Natural killer cell (primary cell): Measurements from ENCODE around the gene PELO. TPM values are rescaled to one million over a fixed set of nuclear protein-coding genes. Genes with fewer than 3 reads are reported as not detected.

Source experiments
- ATAC-seq, 3 donors: fragments of 150-1000 bp in 2 of 3; fragments of 200-7000 bp in 1 of 3; cut with Tn5 transposase; 1 replicate in 1 of 3; 2 replicates in 2 of 3; pipeline ENCODE4 v1.10.0; 2021; ENCODE audit warnings: mild to moderate bottlenecking in 2 of 3, moderate library complexity in 2 of 3
- DNase-seq, 2 donors: peaks; one replicate each; pipeline versions ENCODE4 v3.0.0 to v3.0.0-alpha.2; 2013 to 2021; ENCODE audit warnings: mixed read lengths in 1 of 2
- H3K27ac ChIP-seq: one replicate; pipeline ENCODE4 v1.5.1; 2013; ENCODE audit warnings: mild to moderate bottlenecking, low read length
- H3K27me3 ChIP-seq: one replicate; pipeline ENCODE4 v1.6.1; 2013; ENCODE audit warnings: low read length; ENCODE audit not compliant: control insufficient read depth, insufficient read depth
- H3K36me3 ChIP-seq: one replicate; pipeline ENCODE4 v1.6.1; 2013; ENCODE audit warnings: low read length; ENCODE audit not compliant: control insufficient read depth, insufficient read depth
- H3K4me1 ChIP-seq: one replicate; pipeline ENCODE4 v1.6.1; 2013; ENCODE audit warnings: low read length; ENCODE audit not compliant: control insufficient read depth, insufficient read depth
- H3K4me3 ChIP-seq: one replicate; pipeline ENCODE4 v1.5.1; 2013; ENCODE audit warnings: low read length
- H3K9me3 ChIP-seq: one replicate; pipeline ENCODE4 v1.6.1; 2013; ENCODE audit warnings: low read length; ENCODE audit not compliant: control insufficient read depth, insufficient read depth
- H3K27ac Mint-ChIP-seq, 2 donors: one replicate each; pipeline ENCODE4 v1.8.0; 2022; ENCODE audit warnings: mild to moderate bottlenecking in 2 of 2, mixed read lengths in 2 of 2, moderate library complexity in 1 of 2
- H3K27me3 Mint-ChIP-seq, 2 donors: one replicate each; pipeline ENCODE4 v1.8.0; 2022; ENCODE audit warnings: low read depth in 2 of 2, mixed read lengths in 2 of 2
- H3K36me3 Mint-ChIP-seq: one replicate; pipeline ENCODE4 v1.8.0; 2022; ENCODE audit warnings: mixed read lengths
- H3K4me1 Mint-ChIP-seq, 2 donors: one replicate each; pipeline ENCODE4 v1.8.0; 2022; ENCODE audit warnings: mixed read lengths in 2 of 2
- H3K4me3 Mint-ChIP-seq: one replicate; pipeline ENCODE4 v1.8.0; 2022; ENCODE audit warnings: mild to moderate bottlenecking, moderate library complexity, mixed read lengths
- H3K9me3 Mint-ChIP-seq, 2 donors: one replicate each; pipeline ENCODE4 v1.8.0; 2022; ENCODE audit warnings: mixed read lengths in 2 of 2
- WGBS: methylation state at CpG from one replicate; pipeline ENCODE4 v1.1.7; 2013; ENCODE audit warnings: missing lambda C conversion rate; ENCODE audit not compliant: insufficient coverage; 5-methylcytosine and 5-hydroxymethylcytosine counted together
- intact Hi-C: fragments of 100-400 bp; cut with micrococcal nuclease; formaldehyde crosslinking; loops from one replicate; pipeline ENCODE4 v1.14.2; 2022
- total RNA-seq, 4 donors: library from RNA; stranded (reverse); fragments of 120-200 nt in 1 of 4; gene quantifications; one replicate each; pipeline versions ENCODE4 v1.2.3 to v1.2.4, GENCODE V29; 2013 to 2022
- TF ChIP-seq, protein P1 (sequence below): fragments of 200-600 bp; IDR thresholded peaks from one replicate; pipeline ENCODE4 v1.8.0; 2022; ENCODE audit warnings: antibody characterized with exemption

PELO gene
- total RNA-seq, 3 donors from 2014 or later (not counting 1 experiment from before 2014, with no cell fraction given) = 2.6 to 3.9 (median 3.7) TPM

- no peaks in the 10 kb centered on the region for H3K27me3 ChIP-seq
- H3K4me3 Mint-ChIP-seq = no peak overlapping the region
- peaks cover 5 to 26% of the 10 kb centered on the region in 2 donors for H3K27me3 Mint-ChIP-seq
- H3K36me3 Mint-ChIP-seq = no peaks in the 10 kb centered on the region
- H3K4me1 ChIP-seq = peaks cover 12% of the 10 kb centered on the region
- H3K9me3 Mint-ChIP-seq = no peaks in the 10 kb centered on the region
- TF ChIP-seq, protein P1, sequence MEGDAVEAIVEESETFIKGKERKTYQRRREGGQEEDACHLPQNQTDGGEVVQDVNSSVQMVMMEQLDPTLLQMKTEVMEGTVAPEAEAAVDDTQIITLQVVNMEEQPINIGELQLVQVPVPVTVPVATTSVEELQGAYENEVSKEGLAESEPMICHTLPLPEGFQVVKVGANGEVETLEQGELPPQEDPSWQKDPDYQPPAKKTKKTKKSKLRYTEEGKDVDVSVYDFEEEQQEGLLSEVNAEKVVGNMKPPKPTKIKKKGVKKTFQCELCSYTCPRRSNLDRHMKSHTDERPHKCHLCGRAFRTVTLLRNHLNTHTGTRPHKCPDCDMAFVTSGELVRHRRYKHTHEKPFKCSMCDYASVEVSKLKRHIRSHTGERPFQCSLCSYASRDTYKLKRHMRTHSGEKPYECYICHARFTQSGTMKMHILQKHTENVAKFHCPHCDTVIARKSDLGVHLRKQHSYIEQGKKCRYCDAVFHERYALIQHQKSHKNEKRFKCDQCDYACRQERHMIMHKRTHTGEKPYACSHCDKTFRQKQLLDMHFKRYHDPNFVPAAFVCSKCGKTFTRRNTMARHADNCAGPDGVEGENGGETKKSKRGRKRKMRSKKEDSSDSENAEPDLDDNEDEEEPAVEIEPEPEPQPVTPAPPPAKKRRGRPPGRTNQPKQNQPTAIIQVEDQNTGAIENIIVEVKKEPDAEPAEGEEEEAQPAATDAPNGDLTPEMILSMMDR = no peak
- H3K27ac Mint-ChIP-seq = no peak overlapping the region
- H3K27ac ChIP-seq = no peak overlapping the region
- H3K4me1 Mint-ChIP-seq = peaks cover 34 to 43% of the 10 kb centered on the region in 2 donors
- intact Hi-C loops = no loop called here
- H3K36me3 ChIP-seq = no peaks in the 10 kb centered on the region
- no peak overlapping the region for H3K4me3 ChIP-seq
- DNase-seq (no peak), ATAC-seq (no peak)
- no peaks in the 10 kb centered on the region for H3K9me3 ChIP-seq
Observed at GRCh38 chr5:52772668-52773067, 15.0 kb upstream of the PELO start.

- H3K4me3 ChIP-seq = no peak overlapping the region
- H3K9me3 ChIP-seq = no peaks in the 10 kb centered on the region
- H3K27ac Mint-ChIP-seq = no peak overlapping the region
- H3K4me1 ChIP-seq = peaks cover 12% of the 10 kb centered on the region
- intact Hi-C loops = no loop called here
- H3K27ac ChIP-seq = no peak overlapping the region
- H3K36me3 ChIP-seq = no peaks in the 10 kb centered on the region
- H3K27me3 ChIP-seq = no peaks in the 10 kb centered on the region
- no peaks in the 10 kb centered on the region for H3K36me3 Mint-ChIP-seq
- peaks cover 8 to 27% of the 10 kb centered on the region in 2 donors for H3K27me3 Mint-ChIP-seq
- DNase-seq (no peak), ATAC-seq (no peak)
- WGBS = 80% methylated on average over 1 of the region's 2 CpGs
- TF ChIP-seq, protein P1 = no peak
- H3K9me3 Mint-ChIP-seq = no peaks in the 10 kb centered on the region
- H3K4me3 Mint-ChIP-seq = no peak overlapping the region
- peaks cover 34 to 43% of the 10 kb centered on the region in 2 donors for H3K4me1 Mint-ChIP-seq
Observed at GRCh38 chr5:52773342-52773741, 14.4 kb upstream of the PELO start.

DNA sequence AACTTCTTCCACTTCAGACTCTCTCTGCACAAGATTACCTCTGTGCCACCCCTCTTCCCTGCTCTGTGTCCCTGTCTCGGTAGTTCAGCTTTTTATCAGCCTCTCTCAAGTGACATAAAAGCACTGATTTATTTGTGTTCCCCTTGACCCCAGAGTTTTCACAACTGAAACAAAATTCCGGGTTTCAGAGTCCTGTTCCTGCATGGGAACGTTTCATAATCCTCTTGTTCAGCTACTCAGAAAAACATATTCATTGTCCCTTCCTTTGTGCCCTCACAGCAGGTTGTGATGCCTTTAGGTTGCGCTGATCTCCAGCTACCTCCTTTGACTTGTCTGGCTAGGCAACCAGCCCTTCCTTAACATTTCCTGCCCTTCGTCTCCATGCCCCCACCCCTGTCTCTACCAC lies 13.7 kb upstream of the PELO start:
- Mint-ChIP-seq H3K27ac (no peak overlapping the region), H3K4me1 (peaks cover 34 to 43% of the 10 kb centered on the region in 2 donors), H3K36me3 (no peaks in the 10 kb centered on the region), H3K27me3 (peaks cover 8 to 34% of the 10 kb centered on the region in 2 donors), H3K9me3 (no peaks in the 10 kb centered on the region), H3K4me3 (no peak overlapping the region)
- intact Hi-C loops = no loop called here
- H3K9me3 ChIP-seq = no peaks in the 10 kb centered on the region
- no peak for ATAC-seq
- WGBS = 51% methylated on average over 5 of the region's 5 CpGs
- peak in 1 of 2 donors; percentile 20 for DNase-seq
- peaks cover 12% of the 10 kb centered on the region for H3K4me1 ChIP-seq
- no peaks in the 10 kb centered on the region for H3K27me3 ChIP-seq
- H3K36me3 ChIP-seq = no peaks in the 10 kb centered on the region
- H3K4me3 ChIP-seq = no peak overlapping the region
- no peak overlapping the region for H3K27ac ChIP-seq
- TF ChIP-seq, protein P1 = no peak

GRCh38 chr5:52776116-52776515 lies 11.6 kb upstream of the PELO start:
- Mint-ChIP-seq H3K36me3 (no peaks in the 10 kb centered on the region), H3K27ac (peak overlapping the region in 1 of 2 donors; percentile 74), H3K4me1 (peaks cover 34 to 43% of the 10 kb centered on the region in 2 donors), H3K27me3 (peaks cover 9 to 39% of the 10 kb centered on the region in 2 donors), H3K9me3 (no peaks in the 10 kb centered on the region), H3K4me3 (peak overlapping the region; percentile 43)
- TF ChIP-seq, protein P1 = no peak
- H3K9me3 ChIP-seq = no peaks in the 10 kb centered on the region
- 29% methylated on average over 1 of the region's 2 CpGs for WGBS
- no peaks in the 10 kb centered on the region for H3K27me3 ChIP-seq
- intact Hi-C loops = loop anchor here (5.0 kb wide), 1 partner anchor 34 kb away; no protein-coding TSS in a partner anchor
- DNase-seq (peak; percentile 50 to 64), ATAC-seq (peak; percentile 84 to 93 (median 90))
- H3K4me1 ChIP-seq = peaks cover 12% of the 10 kb centered on the region
- H3K27ac ChIP-seq = no peak overlapping the region
- no peaks in the 10 kb centered on the region for H3K36me3 ChIP-seq
- no peak overlapping the region for H3K4me3 ChIP-seq
